ENCODE data around the gene MIDN. TPM values are rescaled to one million over a fixed set of nuclear protein-coding genes. Genes with fewer than 3 reads are reported as not detected.

Gene MIDN
- total and polyA plus RNA-seq, 2 of the 4 experiments (the other 2 are of a cell fraction) = 2.5 to 26.0 TPM

DNA sequence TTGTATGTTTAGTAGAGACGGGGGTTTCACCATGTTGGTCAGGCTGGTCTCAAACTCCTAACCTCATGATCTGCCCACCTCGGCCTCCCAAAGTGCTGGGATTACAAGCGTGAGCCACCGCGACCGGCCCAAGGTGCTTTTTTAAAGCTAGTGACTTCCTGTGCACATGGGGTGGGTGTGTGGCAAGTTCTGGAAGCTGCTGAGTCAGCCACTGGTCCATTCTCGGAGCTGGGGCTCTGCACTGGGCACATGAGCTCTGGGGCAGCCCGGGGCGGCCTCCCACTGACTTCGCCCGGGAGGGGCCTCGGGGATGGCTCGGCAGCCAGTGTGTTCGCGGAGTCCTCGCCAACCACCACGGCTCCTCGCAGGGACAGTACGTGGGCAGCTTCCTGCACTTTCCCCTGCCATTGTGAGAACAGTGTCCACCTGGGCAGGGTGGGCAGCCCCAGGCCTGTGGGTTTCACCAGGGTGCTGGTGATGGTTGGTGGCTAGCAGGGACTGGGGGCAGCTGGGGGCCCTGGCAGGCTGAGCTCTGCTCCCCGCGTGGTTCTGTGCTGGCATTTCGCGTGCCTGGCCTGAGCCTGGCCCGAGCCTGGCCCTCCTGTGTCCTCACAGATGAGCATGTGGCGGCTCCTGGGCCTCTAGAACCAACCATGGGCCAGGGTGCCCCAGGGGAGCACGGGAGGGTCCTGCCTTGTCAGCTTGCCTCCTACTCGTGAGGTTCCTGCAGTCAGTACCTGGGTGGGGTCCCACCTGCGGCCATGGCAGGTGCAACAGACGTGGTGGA lies 22.8 kb upstream of the MIDN start:
- H2BK15ac ChIP-seq (ENCODE audit: low read depth, low read length) = no peak overlapping the region
- no peak overlapping the region for H3K9ac ChIP-seq (ENCODE audit: low read depth, low read length)
- ChIA-PET POLR2A (ENCODE audit: unreplicated experiment) (interaction anchor here (0.6 kb wide), 1 partner anchor 472 kb away, joined by 3 read pairs; no protein-coding TSS in a partner anchor), CTCF (no interaction called here)
- H3K4me3 ChIP-seq (ENCODE audit: insufficient read depth, low read depth, low read length) = no peak overlapping the region
- H3K27me3 ChIP-seq (ENCODE audit: control insufficient read depth, insufficient read depth, low read length) = no peaks in the 10 kb centered on the region
- dilution Hi-C loops (cut with HindIII; ENCODE audit: low sequenced_read_pairs, unreplicated experiment) = no loop called here
- no peak for TF ChIP-seq BHLHE40 (IDR thresholded peaks at IDR 0.05; ENCODE audit: low read depth, low read length)
- peak; percentile 21; the same call in 1 of the 2 replicates for TF ChIP-seq MAFK (IDR thresholded peaks at IDR 0.05; ENCODE audit: low read depth, low read length)
- ATAC-seq (ENCODE audit: low read depth) = no peak
- no peak overlapping the region for H3K4ac ChIP-seq (ENCODE audit: low read depth, low read length)
- no peak overlapping the region for H3K56ac ChIP-seq (ENCODE audit: extremely low read depth, insufficient read depth, low read length)
- H3K4me1 ChIP-seq (ENCODE audit: control insufficient read depth, insufficient read depth, low read length) = no peaks in the 10 kb centered on the region
- 94% methylated on average over 11 of the region's 29 CpGs; no CpG with 5 or more reads in 1 of the 2 experiments for WGBS, 2 experiments (ENCODE audit: extremely low coverage in 2 of 2, insufficient read length in 1 of 2)
- no peak overlapping the region for H3K14ac ChIP-seq (replicated peaks; ENCODE audit: low read depth, low read length)
- H3K27ac ChIP-seq (ENCODE audit: insufficient read depth, low read length) = no peak overlapping the region
- H2BK20ac ChIP-seq (ENCODE audit: low read depth, low read length) = no peak overlapping the region
- H3K9me1 ChIP-seq (ENCODE audit: insufficient read depth, low read length) = no peaks in the 10 kb centered on the region
- no peak overlapping the region for H4K5ac ChIP-seq (ENCODE audit: low read depth, low read length)
- H3K9me3 ChIP-seq (ENCODE audit: control insufficient read depth, insufficient read depth, low read length) = no peaks in the 10 kb centered on the region
- H3K4me2 ChIP-seq (ENCODE audit: low read depth, low read length) = no peak overlapping the region
- no peak for DNase-seq
- H2AFZ ChIP-seq (replicated peaks; ENCODE audit: low read length, poor library complexity) = no peak overlapping the region
- peaks cover 5 to 24% of the 10 kb centered on the region in 2 experiments; a peak in 2 of 4 replicates for H3K79me1 ChIP-seq (ENCODE audit: low read depth in 1 of 2, low read length in 2 of 2)
- H4K91ac ChIP-seq (ENCODE audit: insufficient read depth, low read depth, low read length) = no peak overlapping the region
- H2BK5ac ChIP-seq (ENCODE audit: low read depth, low read length, poor library complexity, severe bottlenecking) = no peak overlapping the region
- in situ Hi-C loops (cut with MboI; ENCODE audit: low sequenced_read_pairs) = no loop called here
- no peak overlapping the region for H3K18ac ChIP-seq (ENCODE audit: low read depth, low read length)
- H2AK5ac ChIP-seq (ENCODE audit: low read depth, low read length) = no peak overlapping the region
- H2AK9ac ChIP-seq (replicated peaks; ENCODE audit: low read depth, low read length, poor library complexity) = no peak overlapping the region
- peaks cover 16% of the 10 kb centered on the region for H4K20me1 ChIP-seq (ENCODE audit: insufficient read depth, low read length)
- no peak overlapping the region for H4K8ac ChIP-seq (ENCODE audit: low read depth in 2 of 2, low read length in 2 of 2)
- H3K36me3 ChIP-seq (ENCODE audit: control insufficient read depth, insufficient read depth, low read length) = peaks cover 55% of the 10 kb centered on the region
- H3K23ac ChIP-seq (ENCODE audit: low read depth, low read length) = no peak overlapping the region
- BruUV-seq (replicated peaks) = no TSS peak
- no peak overlapping the region for H2BK120ac ChIP-seq (ENCODE audit: low read depth, low read length)
- intact Hi-C loops (cut with micrococcal nuclease) = no loop called here
